Right renal cortex interstitium (tissue), 3 donors: ENCODE results near the gene TPSD1. TPM values are rescaled to one million over a fixed set of nuclear protein-coding genes. Genes with fewer than 3 reads are reported as not detected.
"Not testable (repeated sequence)": the region's sequence is repeated elsewhere in the genome, so short reads cannot be mapped to it uniquely, and the experiment has no call there.

Experiments
- DNase-seq, 3 donors: peaks; one replicate each; pipeline ENCODE4 v3.0.0-alpha.2; 2013; ENCODE audit warnings: low read depth in 3 of 3, low spot score in 2 of 3
- polyA plus RNA-seq, 3 donors: library from polyadenylated mRNA; unstranded; fragments of 120-200 nt; gene quantifications; one replicate each; pipeline ENCODE4 v1.2.1, GENCODE V29; 2013; ENCODE audit not compliant: insufficient read length in 3 of 3

Gene TPSD1
- polyA plus RNA-seq, 3 donors: not detected

DNA sequence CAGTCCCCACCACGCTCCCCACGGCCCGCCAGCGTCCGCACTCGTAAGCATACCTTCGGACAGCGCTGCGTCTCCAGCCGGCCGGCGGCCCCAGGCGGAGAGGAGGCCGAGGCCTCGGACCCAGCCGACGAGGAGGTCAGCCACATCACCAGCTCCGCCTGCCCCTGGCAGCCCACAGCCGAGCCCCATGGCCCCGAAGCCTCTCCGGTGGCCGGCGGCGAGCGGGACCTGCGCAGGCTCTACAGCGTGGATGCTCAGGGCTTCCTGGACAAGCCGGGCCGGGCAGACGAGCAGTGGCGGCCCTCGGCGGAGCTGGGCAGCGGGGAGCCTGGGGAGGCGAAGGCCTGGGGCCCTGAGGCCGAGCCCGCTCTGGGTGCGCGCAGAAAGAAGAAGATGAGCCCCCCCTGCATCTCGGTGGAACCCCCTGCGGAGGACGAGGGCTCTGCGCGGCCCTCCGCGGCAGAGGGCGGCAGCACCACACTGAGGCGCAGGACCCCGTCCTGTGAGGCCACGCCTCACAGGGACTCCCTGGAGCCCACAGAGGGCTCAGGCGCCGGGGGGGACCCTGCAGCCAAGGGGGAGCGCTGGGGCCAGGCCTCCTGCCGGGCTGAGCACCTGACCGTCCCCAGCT is 35.7 kb upstream of the TPSD1 start:
- no peak for DNase-seq

GRCh38 chr16:1220841-1221627 is 34.8 kb upstream of the TPSD1 start:
- DNase-seq: no peak

DNA sequence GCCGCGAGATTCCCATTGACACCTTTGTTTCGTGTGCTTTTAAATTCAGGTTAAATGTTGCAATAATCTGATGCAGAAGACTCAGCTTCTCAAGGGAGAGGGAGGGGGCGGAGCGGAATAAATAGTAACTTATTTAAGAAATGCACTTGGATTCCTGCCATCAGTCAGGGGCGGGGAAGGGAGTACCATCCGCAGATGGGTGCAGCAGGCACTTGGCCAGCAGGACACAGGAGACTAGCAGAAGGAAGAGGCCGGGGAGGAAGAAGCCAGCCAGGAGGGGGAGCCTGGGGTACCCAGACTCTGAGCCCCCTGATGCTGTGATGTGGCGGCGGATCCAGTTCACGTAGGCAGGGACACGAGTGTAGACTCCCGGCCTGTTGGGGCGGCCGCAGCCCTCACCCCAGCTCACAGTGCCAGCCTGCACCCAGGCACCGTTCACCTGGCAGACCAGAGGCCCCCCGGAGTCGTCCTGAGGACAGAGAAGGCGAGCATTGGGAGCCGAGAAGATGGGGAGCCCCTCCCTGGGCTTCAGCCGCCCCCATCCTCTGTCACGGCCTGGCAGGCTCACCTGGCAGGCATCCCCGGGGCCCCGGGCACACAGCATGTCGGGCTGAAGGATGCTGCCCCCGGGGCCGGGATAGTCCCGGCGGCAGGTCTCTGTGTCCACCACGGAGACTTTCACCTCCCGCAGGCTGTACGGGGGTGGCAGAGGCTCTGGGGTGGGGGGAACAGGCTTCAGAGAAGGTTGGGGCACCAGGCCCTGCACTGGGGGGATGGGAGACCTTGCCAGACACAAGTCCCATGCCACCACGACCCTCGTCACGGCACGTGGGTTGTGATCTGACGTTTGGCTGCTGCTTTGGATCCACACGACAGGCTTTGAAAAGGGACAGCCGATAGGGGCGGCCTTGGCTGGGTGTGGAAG is 34.0 kb upstream of the TPSD1 start:
- DNase-seq: no peak

DNA sequence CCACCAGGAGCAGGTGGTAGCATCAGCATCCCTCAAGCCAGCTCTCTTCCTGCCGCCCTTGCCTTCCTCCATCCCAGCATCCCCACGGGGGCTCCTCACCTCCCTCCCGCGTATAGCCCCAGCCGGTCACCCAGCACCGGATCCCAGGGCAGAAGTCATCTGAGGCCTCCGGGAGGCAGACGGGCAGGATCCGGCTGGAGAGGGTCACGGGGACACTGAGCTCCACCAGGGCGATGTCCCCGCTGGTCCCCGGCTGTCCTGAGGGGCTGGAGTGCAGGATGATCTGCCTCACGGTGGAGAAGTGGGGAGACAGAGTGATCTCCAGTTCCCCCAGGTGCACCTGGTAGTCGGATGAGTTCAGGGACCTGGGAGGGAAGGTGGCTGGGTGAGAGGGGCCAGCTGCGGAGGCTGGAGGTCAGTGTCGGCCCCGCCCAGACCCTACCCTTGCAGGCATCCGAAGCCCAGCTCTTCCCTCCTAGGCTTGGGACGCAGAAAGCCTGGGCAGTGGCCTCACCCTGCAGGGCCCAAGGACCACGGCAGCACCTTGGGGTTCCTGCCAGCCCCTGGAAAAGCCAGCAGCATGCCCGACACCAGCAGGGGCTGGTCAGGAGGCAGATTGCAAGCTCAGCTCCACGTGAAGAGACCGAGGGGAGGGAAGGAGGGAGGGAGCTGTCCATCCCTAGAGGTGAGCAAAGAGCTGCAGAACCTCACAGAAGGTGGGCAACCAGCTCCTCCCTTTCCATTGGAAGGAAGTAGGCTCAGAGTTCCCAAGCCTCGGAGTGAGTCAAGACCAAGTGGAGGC is 33.1 kb upstream of the TPSD1 start:
- no peak for DNase-seq

- no peak for DNase-seq
Measured at GRCh38 chr16:1223355-1224214, 32.3 kb upstream of the TPSD1 start.

DNA sequence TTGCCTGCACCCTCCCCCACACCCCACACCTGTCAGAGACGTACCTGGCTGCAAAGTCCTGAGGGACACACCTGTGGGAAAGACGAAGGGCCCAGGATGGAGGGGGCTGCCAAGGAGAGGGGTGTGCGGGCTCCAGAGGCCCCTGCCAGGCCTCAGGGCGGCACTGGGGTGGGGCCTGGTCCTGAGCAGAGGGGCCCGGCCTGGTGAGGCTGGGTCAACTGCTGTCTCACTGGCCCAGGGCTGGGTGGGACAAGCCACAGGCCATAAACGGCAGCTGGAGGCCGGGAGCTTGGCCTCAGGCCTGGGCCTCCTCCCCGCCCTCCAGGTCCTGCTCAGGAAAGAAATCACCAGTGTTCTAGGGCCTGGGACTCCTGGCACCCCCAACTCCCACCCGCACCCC is 31.3 kb upstream of the TPSD1 start:
- no peak for DNase-seq

- no peak for DNase-seq
Measured at GRCh38 chr16:1225051-1225451, 30.8 kb upstream of the TPSD1 start, which contains the start of gene TPSG1. TSS of gene TPSG1 (minus strand) at chr16:1225268. CDS start at chr16:1225252, 16 bp downstream.

DNA sequence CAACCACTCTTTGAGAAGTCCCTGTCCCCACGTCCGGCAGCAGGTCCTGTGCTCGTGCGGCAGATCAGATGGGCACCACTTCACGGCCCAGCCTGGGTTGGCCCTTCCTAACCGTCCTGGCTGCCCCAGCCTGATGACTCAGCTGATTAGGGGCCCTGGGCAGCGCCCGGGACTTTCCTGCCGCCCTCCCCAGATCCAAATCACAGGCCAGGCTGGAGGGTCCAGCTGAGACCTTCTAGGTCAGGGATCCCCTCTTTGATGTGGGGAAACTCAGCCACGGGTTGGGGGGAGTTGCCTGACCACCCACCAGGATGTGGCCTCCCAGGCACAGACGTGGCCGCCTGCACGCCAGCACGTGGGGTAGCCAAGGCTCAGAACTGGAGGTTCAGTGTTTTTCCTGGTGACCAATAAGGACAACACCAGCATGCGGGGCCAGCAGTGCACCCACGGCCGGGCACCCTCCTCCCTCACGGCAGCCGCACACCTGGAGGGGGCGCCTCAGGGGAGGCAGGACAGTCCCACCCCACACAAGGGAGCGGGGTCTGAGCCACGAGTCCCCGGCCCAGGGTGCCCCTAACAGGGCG is 30.0 kb upstream of the TPSD1 start:
- not testable (repeated sequence) for DNase-seq

DNA sequence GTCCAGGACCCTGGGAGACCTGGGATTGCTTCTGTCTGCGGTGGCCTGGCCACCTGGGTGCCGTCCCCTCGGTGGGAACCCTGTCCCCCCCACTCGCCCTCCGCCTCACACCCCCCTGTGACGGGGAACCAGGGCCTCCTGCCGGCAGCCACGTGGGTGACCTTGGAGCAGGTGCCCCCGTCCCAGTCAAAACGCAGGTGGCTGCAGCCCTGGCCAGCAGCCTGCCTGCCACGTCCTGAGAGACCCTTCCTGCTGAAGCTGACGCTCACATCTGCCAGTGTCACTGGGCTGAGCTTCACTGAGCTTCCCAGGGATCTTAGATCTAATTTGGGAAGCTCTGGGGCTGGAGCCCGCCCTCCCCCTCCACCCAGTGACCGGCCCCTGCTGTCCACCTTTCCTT is 29.2 kb upstream of the TPSD1 start:
- DNase-seq: not testable (repeated sequence)

GRCh38 chr16:1228227-1228626 is 27.6 kb upstream of the TPSD1 start:
- DNase-seq: not testable (repeated sequence)

DNA sequence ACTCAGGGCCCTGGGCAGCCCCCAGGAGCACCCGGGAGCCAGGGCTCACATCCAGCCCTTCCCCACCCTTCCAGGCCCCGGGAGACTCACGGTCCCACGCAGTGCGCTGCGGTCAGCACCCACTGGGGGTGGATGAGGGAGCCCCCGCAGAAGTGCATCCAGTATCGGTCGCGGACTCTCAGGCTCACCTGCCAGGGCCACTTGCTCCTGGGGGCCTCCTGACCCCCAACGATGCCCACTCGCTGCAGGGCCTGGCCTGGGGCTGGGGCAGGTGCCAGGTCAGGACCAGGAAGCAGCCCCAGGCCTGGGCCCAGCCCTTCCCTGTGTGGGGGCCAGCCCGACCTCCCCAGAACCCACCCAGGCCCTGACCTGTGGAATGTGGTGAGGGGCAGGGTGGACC is 26.4 kb upstream of the TPSD1 start:
- DNase-seq: not testable (repeated sequence)

DNA sequence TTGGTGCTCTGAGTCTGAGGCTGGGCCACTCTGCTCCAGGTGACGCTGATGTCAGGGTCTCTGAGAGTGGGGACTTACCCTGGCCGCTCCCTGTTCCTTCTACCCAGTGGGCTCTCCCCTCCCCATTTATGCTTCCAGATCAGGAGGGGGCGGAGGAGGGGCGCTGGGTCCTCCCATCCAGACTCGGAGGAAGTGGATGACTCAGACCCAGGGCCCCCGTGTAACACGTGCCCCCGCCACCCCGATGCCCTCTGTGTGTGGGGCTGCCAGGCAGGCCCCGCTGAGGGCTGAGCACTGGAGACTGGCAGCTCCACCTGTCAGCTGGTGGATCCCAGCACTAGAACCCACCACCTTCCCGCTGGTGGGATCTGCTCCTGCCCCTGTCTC is 25.8 kb upstream of the TPSD1 start, which contains the start of gene TPSB2:
TPSB2 (minus strand) TSS at position 101 of the 387 bp plus-strand sequence. CDS start 233 bp downstream, outside the sequence.
- DNase-seq: not testable (repeated sequence)

DNA sequence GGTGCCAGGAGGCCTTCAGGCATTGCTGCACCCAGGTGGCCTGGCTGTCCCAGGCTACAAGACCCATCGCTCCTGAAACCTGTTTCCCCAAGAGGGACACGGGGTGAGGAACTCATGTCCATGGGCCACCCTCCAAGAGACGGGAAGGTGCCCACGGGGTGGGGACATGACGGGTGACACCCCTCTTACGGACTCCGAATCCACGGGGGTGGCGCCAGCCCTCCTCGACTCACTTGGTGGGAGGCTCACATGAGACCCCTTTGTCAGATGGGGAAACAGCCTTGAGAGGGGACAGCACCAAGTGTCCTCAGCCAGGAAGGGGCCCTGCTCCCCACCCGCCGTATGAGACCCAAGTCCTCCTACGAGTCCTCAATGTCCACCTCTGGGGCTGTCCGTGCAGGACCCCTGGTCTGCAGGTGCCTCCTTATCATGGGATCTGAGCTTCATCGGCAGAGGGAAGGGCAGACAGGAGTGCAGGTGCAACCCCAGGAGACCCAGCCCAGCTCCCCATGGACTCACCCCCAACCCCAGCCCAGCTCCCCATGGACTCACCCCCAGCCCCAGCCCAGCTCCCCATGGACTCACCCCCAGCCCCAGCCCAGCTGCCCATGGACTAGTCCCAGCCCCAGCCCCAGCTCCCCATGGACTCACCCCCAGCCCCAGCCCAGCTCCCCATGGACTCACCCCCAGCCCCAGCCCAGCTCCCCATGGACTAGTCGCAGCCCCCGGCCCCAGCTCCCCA is 25.2 kb upstream of the TPSD1 start:
- not testable (repeated sequence) for DNase-seq

GRCh38 chr16:1231301-1231700 is 24.6 kb upstream of the TPSD1 start:
- not testable (repeated sequence) for DNase-seq

DNA sequence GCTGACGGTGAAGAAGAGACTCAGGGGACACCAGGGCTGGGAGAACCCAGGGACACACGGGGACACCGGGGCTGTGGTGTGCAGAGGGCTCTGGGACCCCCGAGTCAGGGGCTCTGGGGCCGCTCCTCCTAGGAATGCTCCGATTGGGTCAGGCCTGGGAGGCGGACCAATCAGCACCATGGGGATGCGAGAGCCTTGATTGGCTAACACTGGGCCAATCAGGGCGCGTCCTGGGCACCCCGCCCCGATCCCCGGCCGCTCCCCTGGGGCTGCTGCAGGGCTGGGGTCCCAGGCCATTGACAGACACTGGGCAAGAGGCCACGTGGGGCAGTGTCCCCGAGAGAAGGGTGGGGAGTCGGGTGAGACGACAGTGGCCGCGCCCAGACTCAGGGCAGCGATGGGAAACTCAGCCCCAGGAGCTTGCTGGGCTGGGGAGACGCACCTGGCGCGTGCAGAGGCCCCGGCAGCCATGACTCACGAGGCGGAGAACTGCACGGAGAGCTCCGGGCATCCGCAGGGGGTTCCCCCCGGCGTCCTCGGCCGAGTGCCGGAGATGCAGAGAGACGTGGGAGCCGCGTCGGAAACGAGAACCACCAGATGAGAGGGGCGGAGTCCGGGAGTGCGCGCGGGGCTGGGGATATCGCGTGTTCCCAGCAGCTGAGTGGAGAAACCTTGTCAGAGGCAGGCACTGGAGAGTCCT is 23.7 kb upstream of the TPSD1 start:
- DNase-seq: not testable (repeated sequence)

GRCh38 chr16:1236659-1237058 is 19.2 kb upstream of the TPSD1 start:
- DNase-seq: not testable (repeated sequence)

- no peak for DNase-seq
Measured at GRCh38 chr16:1237990-1238389, 17.9 kb upstream of the TPSD1 start.
